ENCODE results near the gene TMEM135.

- TF ChIP-seq CTCF (IDR thresholded peaks at IDR 0.05) (no peak), EZH2 (IDR thresholded peaks at IDR 0.05; ENCODE audit: borderline replicate concordance, insufficient read depth, low read depth, low read length, poor library complexity, severe bottlenecking) (no peak)
These were observed 160.6 kb downstream of the TMEM135 start for GRCh38 chr11:87198266-87198881.
